K562 (cell line): Measurements from ENCODE around the gene SEC11A. TPM values are rescaled to one million over a fixed set of nuclear protein-coding genes. Genes with fewer than 3 reads are reported as not detected.

Experiments used
- CXXC5 ChIP-seq: fragments of 250-450 bp; sonication (Bioruptor Pico); IDR thresholded peaks from 2 replicates; pipeline ENCODE4 v1.8.0; 2022; ENCODE audit warnings: inconsistent platforms, mild to moderate bottlenecking, moderate library complexity
- polyA plus RNA-seq, 8 experiments: library from polyadenylated mRNA; depleted of rRNA in 4 of 8; stranded (reverse) in 5 of 8; unstranded in 3 of 8; fragments of >200 nt; fragmentation: Nextera tagmentation in 2 of 8; fragmentation: Illumina TruSeq in 1 of 8; extraction: Ambion mirVana in 2 of 8; extraction: Trizol in 1 of 8; gene quantifications; 2 replicates each; pipeline versions ENCODE4 v1.2.1 to v1.2.3, GENCODE V29; 2011 to 2014; ENCODE audit warnings: inconsistent platforms in 1 of 8, missing spikeins in 1 of 8
- total RNA-seq, 7 experiments: library from RNA; depleted of rRNA in 6 of 7; stranded (reverse); fragments of >200 nt in 6 of 7; fragmentation: Illumina TruSeq in 2 of 7; extraction: Trizol in 2 of 7; gene quantifications; 2 replicates each; pipeline versions ENCODE4 v1.2.1 to v1.2.3, GENCODE V29; 2011 to 2021; ENCODE audit warnings: low replicate concordance in 1 of 7
- TF ChIP-seq, protein P1 (sequence below), 2 experiments: fragments of 200-800 bp in 1 of 2; sonication (Bioruptor generic) in 1 of 2; sonication (generic) in 1 of 2; formaldehyde crosslinking in 1 of 2; IDR thresholded peaks in 1 of 2; conservative IDR thresholded peaks in 1 of 2; 2 replicates each; pipeline versions ENCODE4 v1.5.0 to v1.6.1; 2016 to 2020; ENCODE audit warnings: missing compliant biosample characterization in 1 of 2, missing genetic modification characterization in 1 of 2, missing genetic modification reagents in 1 of 2
- TF ChIP-seq, protein P2 (sequence below): fragments of 200-800 bp; sonication (Bioruptor generic); IDR thresholded peaks from 2 replicates; pipeline ENCODE4 v1.6.1; 2017; ENCODE audit warnings: missing genetic modification characterization, missing compliant biosample characterization
- TF ChIP-seq, protein P3 (sequence below): fragments of 450-650 bp; formaldehyde crosslinking; IDR thresholded peaks from 2 replicates; pipeline ENCODE4 v1.4.0; 2020; ENCODE audit warnings: mild to moderate bottlenecking, moderate library complexity

The SEC11A gene
- total and polyA plus RNA-seq, 9 of the 15 experiments (the other 6 are each of a cell fraction or from before 2014, with no cell fraction given), result 175 to 310 (median 229) TPM

DNA sequence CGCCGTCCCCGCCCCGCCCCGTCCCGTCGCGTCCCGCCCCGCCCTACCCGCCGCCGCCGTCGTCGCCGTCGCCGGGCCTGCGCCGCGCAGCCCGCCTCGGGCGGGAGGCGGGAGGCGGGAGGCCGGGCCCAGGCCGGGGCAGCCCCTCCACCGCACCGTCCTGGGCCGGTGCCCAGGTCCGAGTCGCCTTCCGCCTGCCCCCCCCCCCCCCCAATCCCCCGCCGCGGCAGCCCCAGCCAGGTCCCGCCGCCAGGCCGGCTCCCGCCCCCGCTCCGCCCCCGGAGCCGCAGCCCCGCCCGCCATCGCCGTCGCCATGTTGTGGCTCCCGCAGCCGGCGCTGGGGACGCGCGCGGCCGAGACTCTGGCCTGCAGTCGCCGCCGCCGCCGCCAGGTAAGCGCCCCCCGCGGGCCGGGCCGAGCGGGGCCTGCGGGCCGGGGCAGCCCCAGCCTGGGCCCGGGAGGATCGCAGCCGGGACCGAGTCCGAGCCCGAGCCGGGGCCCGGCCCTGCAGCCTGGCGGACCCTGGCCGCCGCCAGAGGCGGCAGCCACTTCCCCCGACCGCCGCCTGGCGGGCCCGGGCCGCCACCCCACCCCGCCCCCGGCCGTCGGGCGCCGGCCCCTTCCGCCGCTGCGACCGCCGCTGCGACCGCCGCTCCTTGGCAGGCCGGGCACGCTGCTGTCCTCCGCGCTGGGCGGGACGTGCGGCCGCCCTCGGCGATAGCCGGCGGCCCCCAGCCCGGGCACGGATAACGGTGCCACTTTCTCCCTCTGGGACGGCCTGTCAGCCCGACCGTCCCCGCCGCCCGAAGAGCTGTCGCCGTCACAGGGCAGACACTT is 32.6 kb upstream of the SEC11A start, which contains the start of gene ZNF592 (continued):
- TF ChIP-seq, protein P1, sequence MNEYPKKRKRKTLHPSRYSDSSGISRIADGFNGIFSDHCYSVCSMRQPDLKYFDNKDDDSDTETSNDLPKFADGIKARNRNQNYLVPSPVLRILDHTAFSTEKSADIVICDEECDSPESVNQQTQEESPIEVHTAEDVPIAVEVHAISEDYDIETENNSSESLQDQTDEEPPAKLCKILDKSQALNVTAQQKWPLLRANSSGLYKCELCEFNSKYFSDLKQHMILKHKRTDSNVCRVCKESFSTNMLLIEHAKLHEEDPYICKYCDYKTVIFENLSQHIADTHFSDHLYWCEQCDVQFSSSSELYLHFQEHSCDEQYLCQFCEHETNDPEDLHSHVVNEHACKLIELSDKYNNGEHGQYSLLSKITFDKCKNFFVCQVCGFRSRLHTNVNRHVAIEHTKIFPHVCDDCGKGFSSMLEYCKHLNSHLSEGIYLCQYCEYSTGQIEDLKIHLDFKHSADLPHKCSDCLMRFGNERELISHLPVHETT (CRISPR knock-in tag; conservative IDR thresholded peaks at IDR 0.05 in 1 of 2, IDR thresholded peaks at IDR 0.05 in 1 of 2), result peak in 1 of 2 experiments; percentile 97; a peak in 2 of 4 replicates
- TF ChIP-seq CXXC5 (CRISPR knock-in tag), result peak; percentile 76
- TF ChIP-seq, protein P2, sequence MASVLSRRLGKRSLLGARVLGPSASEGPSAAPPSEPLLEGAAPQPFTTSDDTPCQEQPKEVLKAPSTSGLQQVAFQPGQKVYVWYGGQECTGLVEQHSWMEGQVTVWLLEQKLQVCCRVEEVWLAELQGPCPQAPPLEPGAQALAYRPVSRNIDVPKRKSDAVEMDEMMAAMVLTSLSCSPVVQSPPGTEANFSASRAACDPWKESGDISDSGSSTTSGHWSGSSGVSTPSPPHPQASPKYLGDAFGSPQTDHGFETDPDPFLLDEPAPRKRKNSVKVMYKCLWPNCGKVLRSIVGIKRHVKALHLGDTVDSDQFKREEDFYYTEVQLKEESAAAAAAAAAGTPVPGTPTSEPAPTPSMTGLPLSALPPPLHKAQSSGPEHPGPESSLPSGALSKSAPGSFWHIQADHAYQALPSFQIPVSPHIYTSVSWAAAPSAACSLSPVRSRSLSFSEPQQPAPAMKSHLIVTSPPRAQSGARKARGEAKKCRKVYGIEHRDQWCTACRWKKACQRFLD (CRISPR knock-in tag), result peak; percentile 21; the same call in 1 of the 2 replicates
- TF ChIP-seq, protein P3, sequence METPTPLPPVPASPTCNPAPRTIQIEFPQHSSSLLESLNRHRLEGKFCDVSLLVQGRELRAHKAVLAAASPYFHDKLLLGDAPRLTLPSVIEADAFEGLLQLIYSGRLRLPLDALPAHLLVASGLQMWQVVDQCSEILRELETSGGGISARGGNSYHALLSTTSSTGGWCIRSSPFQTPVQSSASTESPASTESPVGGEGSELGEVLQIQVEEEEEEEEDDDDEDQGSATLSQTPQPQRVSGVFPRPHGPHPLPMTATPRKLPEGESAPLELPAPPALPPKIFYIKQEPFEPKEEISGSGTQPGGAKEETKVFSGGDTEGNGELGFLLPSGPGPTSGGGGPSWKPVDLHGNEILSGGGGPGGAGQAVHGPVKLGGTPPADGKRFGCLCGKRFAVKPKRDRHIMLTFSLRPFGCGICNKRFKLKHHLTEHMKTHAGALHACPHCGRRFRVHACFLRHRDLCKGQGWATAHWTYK, result 0 out of 2 replicates have a peak, but pooled peaks have one; percentile 35
